ENCODE data around the gene SLC4A11.

DNA sequence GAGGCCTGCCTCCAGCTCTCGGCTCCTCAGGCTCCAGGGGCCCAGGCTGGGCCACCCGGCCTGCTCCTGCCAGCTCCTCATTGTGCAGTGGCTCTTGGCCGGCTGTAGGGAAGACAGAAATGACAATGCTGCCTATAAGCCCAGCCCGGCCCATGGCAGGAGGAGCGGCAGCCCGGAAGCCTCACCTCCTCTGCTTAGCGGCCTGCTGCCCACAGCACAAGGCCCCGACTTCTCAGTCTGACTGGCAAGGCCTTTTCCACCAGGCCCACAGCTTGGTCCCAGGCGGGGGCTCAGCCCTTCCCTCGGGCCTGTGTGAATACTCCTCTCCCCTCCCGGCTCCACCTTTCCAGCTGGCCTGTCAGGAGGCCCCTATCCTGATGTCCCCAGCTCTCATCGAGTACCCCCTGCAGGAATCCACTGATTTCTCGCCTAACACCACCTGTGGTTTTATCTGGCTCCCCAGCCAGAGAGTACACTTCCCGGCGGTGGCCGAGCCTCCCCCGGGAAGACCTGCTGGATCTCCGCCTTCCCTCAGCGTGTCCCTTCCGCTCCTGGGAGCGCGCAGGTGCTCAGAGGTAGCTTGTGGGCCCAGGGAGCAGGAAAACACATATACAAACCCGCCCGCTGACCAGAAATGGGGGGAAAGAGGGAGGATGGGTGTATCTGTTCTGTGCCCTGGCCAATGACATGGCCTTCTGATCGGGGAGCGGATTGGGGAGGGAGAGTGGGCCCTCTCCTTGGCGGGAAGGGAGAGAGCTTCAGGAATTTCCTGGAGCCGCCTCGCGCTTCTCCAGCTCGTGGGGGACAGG lies 35.5 kb downstream of the SLC4A11 start:
- TF ChIP-seq, protein P1, sequence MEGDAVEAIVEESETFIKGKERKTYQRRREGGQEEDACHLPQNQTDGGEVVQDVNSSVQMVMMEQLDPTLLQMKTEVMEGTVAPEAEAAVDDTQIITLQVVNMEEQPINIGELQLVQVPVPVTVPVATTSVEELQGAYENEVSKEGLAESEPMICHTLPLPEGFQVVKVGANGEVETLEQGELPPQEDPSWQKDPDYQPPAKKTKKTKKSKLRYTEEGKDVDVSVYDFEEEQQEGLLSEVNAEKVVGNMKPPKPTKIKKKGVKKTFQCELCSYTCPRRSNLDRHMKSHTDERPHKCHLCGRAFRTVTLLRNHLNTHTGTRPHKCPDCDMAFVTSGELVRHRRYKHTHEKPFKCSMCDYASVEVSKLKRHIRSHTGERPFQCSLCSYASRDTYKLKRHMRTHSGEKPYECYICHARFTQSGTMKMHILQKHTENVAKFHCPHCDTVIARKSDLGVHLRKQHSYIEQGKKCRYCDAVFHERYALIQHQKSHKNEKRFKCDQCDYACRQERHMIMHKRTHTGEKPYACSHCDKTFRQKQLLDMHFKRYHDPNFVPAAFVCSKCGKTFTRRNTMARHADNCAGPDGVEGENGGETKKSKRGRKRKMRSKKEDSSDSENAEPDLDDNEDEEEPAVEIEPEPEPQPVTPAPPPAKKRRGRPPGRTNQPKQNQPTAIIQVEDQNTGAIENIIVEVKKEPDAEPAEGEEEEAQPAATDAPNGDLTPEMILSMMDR (IDR thresholded peaks at IDR 0.05; ENCODE audit: low read depth, low read length): no peak
- TF ChIP-seq EZH2phosphoT487 (IDR thresholded peaks at IDR 0.05; ENCODE audit: low read depth): no peak
